ENCODE measurements around the gene NECTIN3. TPM values are rescaled to one million over a fixed set of nuclear protein-coding genes. Genes with fewer than 3 reads are reported as not detected.
A peak's percentile ranks its signal among the peaks of the same experiment; 100 is the strongest.

The NECTIN3 gene
- total and polyA plus RNA-seq, 2 donors from 2014 or later, result 5.0 to 21.2 TPM

DNA sequence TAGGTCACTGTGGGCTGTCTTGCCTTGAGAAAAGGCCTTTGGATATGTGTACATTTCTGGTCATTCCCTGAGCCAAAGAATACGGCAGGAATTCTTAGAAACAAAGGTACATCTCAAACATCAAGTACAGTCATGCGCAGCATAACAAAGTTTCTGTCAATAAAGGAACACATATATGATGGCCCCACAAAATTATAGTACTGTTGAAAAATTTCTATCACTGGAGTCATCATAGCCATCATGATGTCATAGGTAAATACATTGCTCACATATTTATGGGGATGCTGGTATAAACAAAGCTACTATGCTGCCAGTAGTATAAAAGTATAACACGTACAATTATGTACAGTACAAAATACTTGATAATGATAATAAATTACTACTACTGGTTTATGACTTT is 38.9 kb upstream of the NECTIN3 start:
- Histone ChIP-seq H3K4me3 (ENCODE audit: low read length in 3 of 3) (no peak overlapping the region), H3K27ac (ENCODE audit: low read depth in 2 of 2, low read length in 2 of 2) (no peak overlapping the region), H3K36me3 (ENCODE audit: control insufficient read depth in 2 of 3, insufficient read depth in 3 of 3, low read length in 3 of 3) (no peaks in the 10 kb centered on the region), H3K4me1 (ENCODE audit: control insufficient read depth in 2 of 3, insufficient read depth in 2 of 3, low read depth in 1 of 3, low read length in 3 of 3) (no peaks in the 10 kb centered on the region), H3K9ac (ENCODE audit: low read length in 3 of 3) (no peak overlapping the region), H3K9me3 (ENCODE audit: control insufficient read depth in 2 of 3, insufficient read depth in 1 of 3, low read length in 3 of 3) (peaks cover 0 to 4% (median 0%) of the 10 kb centered on the region in 3 donors), H3K27me3 (ENCODE audit: control insufficient read depth, insufficient read depth, low read length) (no peaks in the 10 kb centered on the region)
- TF ChIP-seq, protein P1, sequence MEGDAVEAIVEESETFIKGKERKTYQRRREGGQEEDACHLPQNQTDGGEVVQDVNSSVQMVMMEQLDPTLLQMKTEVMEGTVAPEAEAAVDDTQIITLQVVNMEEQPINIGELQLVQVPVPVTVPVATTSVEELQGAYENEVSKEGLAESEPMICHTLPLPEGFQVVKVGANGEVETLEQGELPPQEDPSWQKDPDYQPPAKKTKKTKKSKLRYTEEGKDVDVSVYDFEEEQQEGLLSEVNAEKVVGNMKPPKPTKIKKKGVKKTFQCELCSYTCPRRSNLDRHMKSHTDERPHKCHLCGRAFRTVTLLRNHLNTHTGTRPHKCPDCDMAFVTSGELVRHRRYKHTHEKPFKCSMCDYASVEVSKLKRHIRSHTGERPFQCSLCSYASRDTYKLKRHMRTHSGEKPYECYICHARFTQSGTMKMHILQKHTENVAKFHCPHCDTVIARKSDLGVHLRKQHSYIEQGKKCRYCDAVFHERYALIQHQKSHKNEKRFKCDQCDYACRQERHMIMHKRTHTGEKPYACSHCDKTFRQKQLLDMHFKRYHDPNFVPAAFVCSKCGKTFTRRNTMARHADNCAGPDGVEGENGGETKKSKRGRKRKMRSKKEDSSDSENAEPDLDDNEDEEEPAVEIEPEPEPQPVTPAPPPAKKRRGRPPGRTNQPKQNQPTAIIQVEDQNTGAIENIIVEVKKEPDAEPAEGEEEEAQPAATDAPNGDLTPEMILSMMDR (IDR thresholded peaks at IDR 0.05; ENCODE audit: borderline replicate concordance, extremely low read depth, insufficient read depth), result no peak
- DNase-seq (no peak), FAIRE-seq (no peak)
- intact Hi-C loops (cut with DNase I), result no loop called here

DNA sequence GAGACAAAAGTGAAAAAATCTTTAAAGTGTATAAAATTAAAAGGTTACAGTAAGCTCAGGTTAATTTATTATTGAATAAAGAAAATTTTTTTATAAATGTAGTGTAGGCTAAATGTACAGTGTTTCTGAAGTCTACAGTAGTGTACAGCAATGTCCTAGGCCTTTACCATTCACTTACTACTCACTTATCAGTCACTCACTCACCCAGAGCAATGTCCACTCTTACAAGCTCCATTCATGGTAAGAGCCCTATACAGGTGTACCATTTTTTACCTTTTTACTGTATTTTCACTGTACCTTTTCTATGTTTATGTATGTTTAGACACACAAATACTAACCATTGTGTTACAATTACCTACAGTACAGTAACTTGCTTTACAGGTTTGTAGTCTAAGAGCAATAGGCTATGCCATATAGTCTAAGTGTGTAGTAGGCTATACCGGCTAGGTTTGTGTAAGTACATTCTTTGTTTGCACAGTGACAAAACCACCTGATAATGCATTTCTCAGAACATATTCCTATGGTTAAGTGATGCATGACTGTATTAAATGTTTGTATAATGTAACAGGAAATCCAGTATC is 38.1 kb upstream of the NECTIN3 start:
- peak; percentile 11 for FAIRE-seq
- H3K9ac ChIP-seq (ENCODE audit: low read length in 3 of 3), result no peak overlapping the region
- intact Hi-C loops (cut with DNase I), result no loop called here
- TF ChIP-seq, protein P1 (IDR thresholded peaks at IDR 0.05; ENCODE audit: borderline replicate concordance, extremely low read depth, insufficient read depth), result no peak
- H3K27me3 ChIP-seq (ENCODE audit: control insufficient read depth, insufficient read depth, low read length), result no peaks in the 10 kb centered on the region
- no peaks in the 10 kb centered on the region for H3K36me3 ChIP-seq (ENCODE audit: control insufficient read depth in 2 of 3, insufficient read depth in 3 of 3, low read length in 3 of 3)
- no peak overlapping the region for H3K27ac ChIP-seq (ENCODE audit: low read depth in 2 of 2, low read length in 2 of 2)
- DNase-seq, result peak in 1 of 5 donors; percentile 4
- H3K9me3 ChIP-seq (ENCODE audit: control insufficient read depth in 2 of 3, insufficient read depth in 1 of 3, low read length in 3 of 3), result peaks cover 0 to 4% (median 0%) of the 10 kb centered on the region in 3 donors
- H3K4me1 ChIP-seq (ENCODE audit: control insufficient read depth in 2 of 3, insufficient read depth in 2 of 3, low read depth in 1 of 3, low read length in 3 of 3), result no peaks in the 10 kb centered on the region
- no peak overlapping the region for H3K4me3 ChIP-seq (ENCODE audit: low read length in 3 of 3)

DNA sequence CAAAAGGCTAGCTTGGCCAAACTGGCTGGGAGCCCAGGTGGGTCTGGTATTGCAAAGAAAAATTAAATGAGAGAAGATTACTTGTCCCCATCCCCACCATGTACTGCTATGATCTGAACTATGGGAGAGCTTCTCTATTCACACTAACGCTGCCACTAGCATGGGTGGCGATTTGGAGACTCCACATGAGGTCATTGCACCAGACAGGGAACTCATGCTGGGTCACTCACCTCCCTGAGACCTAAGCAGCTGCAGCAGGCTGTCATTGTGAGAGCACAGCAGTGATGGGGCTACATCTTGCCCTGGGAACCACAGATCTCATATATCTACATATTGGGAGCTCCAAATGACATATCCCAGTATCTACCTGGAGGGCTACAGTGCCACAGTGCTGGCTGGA is 36.3 kb upstream of the NECTIN3 start:
- no peak for FAIRE-seq
- intact Hi-C loops (cut with DNase I), result no loop called here

More for the DNA sequence above, 36.3 kb upstream of the NECTIN3 start:
- TF ChIP-seq, protein P1 (IDR thresholded peaks at IDR 0.05; ENCODE audit: borderline replicate concordance, extremely low read depth, insufficient read depth), result no peak
- Histone ChIP-seq H3K27me3 (ENCODE audit: control insufficient read depth, insufficient read depth, low read length) (no peaks in the 10 kb centered on the region), H3K9me3 (ENCODE audit: control insufficient read depth in 2 of 3, insufficient read depth in 1 of 3, low read length in 3 of 3) (peaks cover 0 to 4% (median 0%) of the 10 kb centered on the region in 3 donors), H3K9ac (ENCODE audit: low read length in 3 of 3) (no peak overlapping the region), H3K27ac (ENCODE audit: low read depth in 2 of 2, low read length in 2 of 2) (no peak overlapping the region), H3K36me3 (ENCODE audit: control insufficient read depth in 2 of 3, insufficient read depth in 3 of 3, low read length in 3 of 3) (no peaks in the 10 kb centered on the region), H3K4me3 (ENCODE audit: low read length in 3 of 3) (no peak overlapping the region), H3K4me1 (ENCODE audit: control insufficient read depth in 2 of 3, insufficient read depth in 2 of 3, low read depth in 1 of 3, low read length in 3 of 3) (no peaks in the 10 kb centered on the region)
- no peak for DNase-seq

Measured in kidney (tissue), 14 donors.